Tibial artery (tissue), 4 donors: ENCODE measurements around the gene SDC3.

Experiments used
- DNase-seq, 2 donors: peaks; one replicate each; pipeline ENCODE4 v3.0.0-alpha.2; 2019
- H3K27ac ChIP-seq, 2 donors: fragments of 200-600 bp; sonication (generic) in 1 of 2; 1 replicate in 1 of 2; 2 replicates in 1 of 2; pipeline ENCODE4 v1.5.1; 2018 to 2019; ENCODE audit warnings: mild to moderate bottlenecking in 1 of 2
- H3K27me3 ChIP-seq, 2 donors: fragments of 200-600 bp; sonication (generic) in 1 of 2; one replicate each; pipeline versions ENCODE4 v1.5.1 to v1.6.0; 2016 to 2019
- H3K36me3 ChIP-seq, 3 donors: fragments of 200-600 bp; sonication (generic) in 2 of 3; one replicate each; pipeline ENCODE4 v1.5.1; 2016 to 2019; ENCODE audit warnings: mild to moderate bottlenecking in 2 of 3
- H3K4me1 ChIP-seq, 4 donors: fragments of 200-600 bp; sonication (generic) in 2 of 4; 1 replicate in 3 of 4; 2 replicates in 1 of 4; pipeline ENCODE4 v1.5.1; 2016 to 2019
- H3K4me3 ChIP-seq, 2 donors: fragments of 200-600 bp; sonication (generic) in 1 of 2; 1 replicate in 1 of 2; 2 replicates in 1 of 2; pipeline ENCODE4 v1.5.1; 2018 to 2019; ENCODE audit warnings: mild to moderate bottlenecking in 2 of 2
- H3K9me3 ChIP-seq, 3 donors: fragments of 200-600 bp; sonication (generic) in 1 of 3; one replicate each; pipeline ENCODE4 v1.5.1; 2016 to 2019
- CTCF ChIP-seq, 2 experiments: fragments of 200-600 bp in 1 of 2; fragments of 450-650 bp in 1 of 2; IDR thresholded peaks; one replicate each; pipeline ENCODE4 v1.5.1; 2017 to 2019; ENCODE audit warnings: antibody characterized with exemption in 2 of 2, mild to moderate bottlenecking in 1 of 2, moderate library complexity in 1 of 2
- intact Hi-C: fragments of 100-400 bp; cut with DNase I; formaldehyde crosslinking; loops from one replicate; pipeline ENCODE4 v1.15.0; 2023; ENCODE audit warnings: low total_unique reads

SDC3 gene

DNA sequence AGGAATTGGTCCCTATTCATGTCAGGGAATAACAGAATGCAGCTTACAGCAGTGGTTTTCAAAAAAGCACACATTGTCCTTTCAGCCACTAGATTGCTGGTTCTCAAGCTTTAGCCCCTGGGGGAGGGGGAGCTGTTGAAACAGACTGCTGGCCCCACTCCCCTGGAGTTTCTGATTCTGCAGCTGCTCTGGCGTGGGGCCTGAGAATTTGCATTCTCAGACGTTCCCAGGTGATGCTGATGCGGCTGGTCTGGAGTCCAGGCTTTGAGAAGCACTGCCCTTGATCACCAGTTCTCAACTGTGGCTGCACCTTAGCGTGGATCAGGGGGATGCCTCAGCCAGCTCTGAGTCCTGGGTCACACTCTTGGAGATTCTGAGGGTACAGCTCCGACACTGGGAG, 88.3 kb downstream of the SDC3 start:
- no peak for DNase-seq
- Histone ChIP-seq H3K27me3 (no peaks in the 10 kb centered on the region), H3K27ac (no peak overlapping the region), H3K36me3 (no peaks in the 10 kb centered on the region), H3K4me1 (peaks cover 2 to 43% (median 26%) of the 10 kb centered on the region in 4 donors), H3K4me3 (no peak overlapping the region), H3K9me3 (no peaks in the 10 kb centered on the region)
- intact Hi-C loops, result no loop called here
- no peak for TF ChIP-seq CTCF (IDR thresholded peaks at IDR 0.05)
